Breast epithelium (tissue), 4 donors: ENCODE data around the gene SLC25A34. TPM values are rescaled to one million over a fixed set of nuclear protein-coding genes. Genes with fewer than 3 reads are reported as not detected.
"Not testable (repeated sequence)": the region's sequence is repeated elsewhere in the genome, so short reads cannot be mapped to it uniquely, and the experiment has no call there.

Source experiments
- DNase-seq, 2 donors: peaks; one replicate each; pipeline ENCODE4 v3.0.0-alpha.2; 2019; ENCODE audit warnings: low spot score in 2 of 2
- H3K27ac ChIP-seq, 2 donors: fragments of 200-600 bp; sonication (generic) in 1 of 2; one replicate each; pipeline ENCODE4 v1.5.1; 2016 to 2019; ENCODE audit warnings: mild to moderate bottlenecking in 1 of 2
- H3K27me3 ChIP-seq, 2 donors: fragments of 200-600 bp; sonication (generic) in 1 of 2; one replicate each; pipeline versions ENCODE4 v1.5.1 to v1.6.0; 2017 to 2019; ENCODE audit warnings: control low read depth in 1 of 2, mild to moderate bottlenecking in 1 of 2
- H3K36me3 ChIP-seq: fragments of 200-600 bp; one replicate; pipeline ENCODE4 v1.5.1; 2019
- H3K4me1 ChIP-seq, 2 donors: fragments of 200-600 bp; sonication (generic); one replicate each; pipeline ENCODE4 v1.5.1; 2016 to 2019; ENCODE audit warnings: control low read depth in 1 of 2
- H3K4me3 ChIP-seq, 3 donors: fragments of 200-600 bp; sonication (generic); 1 replicate in 2 of 3; 2 replicates in 1 of 3; pipeline ENCODE4 v1.5.1; 2016 to 2019; ENCODE audit warnings: mild to moderate bottlenecking in 3 of 3, moderate library complexity in 2 of 3
- H3K9me3 ChIP-seq, 2 donors: fragments of 200-600 bp; sonication (generic) in 1 of 2; one replicate each; pipeline ENCODE4 v1.5.1; 2016 to 2019; ENCODE audit warnings: control low read depth in 1 of 2
- POLR2A ChIP-seq: fragments of 450-650 bp; IDR thresholded peaks from one replicate; pipeline ENCODE4 v1.6.1; 2016; ENCODE audit warnings: antibody characterized with exemption, mild to moderate bottlenecking, moderate library complexity
- POLR2AphosphoS5 ChIP-seq, 3 donors: sonication (generic); formaldehyde crosslinking; IDR thresholded peaks; one replicate each; pipeline ENCODE4 v1.6.1; 2017; ENCODE audit warnings: antibody characterized with exemption in 3 of 3
- intact Hi-C: fragments of 100-400 bp; cut with DNase I; formaldehyde crosslinking; loops from one replicate; pipeline ENCODE4 v1.15.1; 2023; ENCODE audit warnings: low total_unique reads
- total RNA-seq, 3 donors: library from RNA; depleted of rRNA; stranded (reverse); fragments of >200 nt; gene quantifications; one replicate each; pipeline ENCODE4 v1.1.0, GENCODE V29; 2016
- TF ChIP-seq, protein P1 (sequence below), 3 donors: fragments of 450-650 bp; IDR thresholded peaks; one replicate each; pipeline ENCODE4 v1.5.1; 2016 to 2017; ENCODE audit warnings: antibody characterized with exemption in 3 of 3, mild to moderate bottlenecking in 3 of 3, moderate library complexity in 3 of 3

SLC25A34 gene
- total RNA-seq, 3 donors from 2014 or later, result 1.0 to 1.8 (median 1.3) TPM

DNA sequence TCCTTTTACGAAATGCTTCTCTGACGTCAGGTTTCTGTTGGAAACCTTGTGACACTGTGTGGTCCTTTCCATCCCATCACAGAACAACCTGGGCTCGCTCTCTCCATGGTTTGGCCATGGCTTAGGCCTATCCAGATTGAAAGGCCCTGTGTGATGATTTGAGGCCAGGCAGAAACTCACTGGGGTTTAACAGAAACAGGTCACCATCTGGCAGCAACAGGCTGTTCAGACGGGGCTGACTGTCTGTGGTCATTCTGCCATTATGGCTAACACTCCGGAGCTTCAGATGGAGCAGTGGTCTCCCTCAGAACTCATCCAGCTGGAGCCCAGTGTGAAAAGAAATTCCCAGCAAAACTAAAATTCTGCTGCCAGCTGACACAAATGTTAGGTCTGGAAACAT lies 42.7 kb upstream of the SLC25A34 start:
- H3K4me1 ChIP-seq, result no peaks in the 10 kb centered on the region

DNA sequence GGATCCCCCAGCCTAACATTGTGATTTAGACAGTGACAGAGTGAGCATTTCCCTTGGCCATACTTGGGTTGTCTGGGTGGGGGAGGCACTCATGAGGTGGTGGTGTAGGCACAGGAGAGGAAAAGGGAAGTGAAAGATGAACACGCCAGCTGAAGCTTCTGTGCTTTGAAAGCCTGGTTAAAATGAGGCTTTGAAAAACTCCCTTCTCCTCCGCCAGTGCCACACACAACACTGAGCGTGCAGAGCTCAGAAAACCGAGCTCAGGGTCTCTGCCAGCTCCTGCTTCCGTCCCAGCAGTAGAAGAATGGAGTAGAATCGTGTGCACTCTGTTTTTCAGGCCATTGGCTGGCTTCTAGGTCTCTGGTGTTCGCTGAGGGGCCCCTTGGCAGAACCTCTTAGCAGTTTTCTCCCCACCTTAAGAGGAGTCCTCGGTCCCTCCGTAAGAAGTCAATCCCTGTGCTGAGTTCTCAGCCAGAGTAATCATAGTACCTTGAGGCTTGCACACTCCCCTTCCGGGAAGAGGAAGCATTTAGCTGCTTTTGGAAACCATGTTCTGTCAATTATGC lies 39.0 kb upstream of the SLC25A34 start:
- no peaks in the 10 kb centered on the region for H3K4me1 ChIP-seq
- no peaks in the 10 kb centered on the region for H3K9me3 ChIP-seq
- DNase-seq, result no peak
- no peaks in the 10 kb centered on the region for H3K27me3 ChIP-seq
- TF ChIP-seq POLR2AphosphoS5 (IDR thresholded peaks at IDR 0.05), result no peak
- TF ChIP-seq, protein P1, sequence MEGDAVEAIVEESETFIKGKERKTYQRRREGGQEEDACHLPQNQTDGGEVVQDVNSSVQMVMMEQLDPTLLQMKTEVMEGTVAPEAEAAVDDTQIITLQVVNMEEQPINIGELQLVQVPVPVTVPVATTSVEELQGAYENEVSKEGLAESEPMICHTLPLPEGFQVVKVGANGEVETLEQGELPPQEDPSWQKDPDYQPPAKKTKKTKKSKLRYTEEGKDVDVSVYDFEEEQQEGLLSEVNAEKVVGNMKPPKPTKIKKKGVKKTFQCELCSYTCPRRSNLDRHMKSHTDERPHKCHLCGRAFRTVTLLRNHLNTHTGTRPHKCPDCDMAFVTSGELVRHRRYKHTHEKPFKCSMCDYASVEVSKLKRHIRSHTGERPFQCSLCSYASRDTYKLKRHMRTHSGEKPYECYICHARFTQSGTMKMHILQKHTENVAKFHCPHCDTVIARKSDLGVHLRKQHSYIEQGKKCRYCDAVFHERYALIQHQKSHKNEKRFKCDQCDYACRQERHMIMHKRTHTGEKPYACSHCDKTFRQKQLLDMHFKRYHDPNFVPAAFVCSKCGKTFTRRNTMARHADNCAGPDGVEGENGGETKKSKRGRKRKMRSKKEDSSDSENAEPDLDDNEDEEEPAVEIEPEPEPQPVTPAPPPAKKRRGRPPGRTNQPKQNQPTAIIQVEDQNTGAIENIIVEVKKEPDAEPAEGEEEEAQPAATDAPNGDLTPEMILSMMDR (IDR thresholded peaks at IDR 0.05), result no peak
- TF ChIP-seq POLR2A, result no peak
- H3K27ac ChIP-seq, result peak overlapping the region in 1 of 2 donors; percentile 23
- no peak overlapping the region for H3K4me3 ChIP-seq
- H3K36me3 ChIP-seq, result no peaks in the 10 kb centered on the region
- intact Hi-C loops, result no loop called here

More for the DNA sequence above, 42.7 kb upstream of the SLC25A34 start:
- H3K9me3 ChIP-seq, result no peaks in the 10 kb centered on the region
- H3K36me3 ChIP-seq, result no peaks in the 10 kb centered on the region
- intact Hi-C loops, result no loop called here
- no peak overlapping the region for H3K4me3 ChIP-seq
- no peak for DNase-seq
- H3K27me3 ChIP-seq, result no peaks in the 10 kb centered on the region
- TF ChIP-seq POLR2AphosphoS5 (IDR thresholded peaks at IDR 0.05) (no peak), POLR2A (no peak)
- TF ChIP-seq, protein P1 (IDR thresholded peaks at IDR 0.05), result no peak
- no peak overlapping the region for H3K27ac ChIP-seq

DNA sequence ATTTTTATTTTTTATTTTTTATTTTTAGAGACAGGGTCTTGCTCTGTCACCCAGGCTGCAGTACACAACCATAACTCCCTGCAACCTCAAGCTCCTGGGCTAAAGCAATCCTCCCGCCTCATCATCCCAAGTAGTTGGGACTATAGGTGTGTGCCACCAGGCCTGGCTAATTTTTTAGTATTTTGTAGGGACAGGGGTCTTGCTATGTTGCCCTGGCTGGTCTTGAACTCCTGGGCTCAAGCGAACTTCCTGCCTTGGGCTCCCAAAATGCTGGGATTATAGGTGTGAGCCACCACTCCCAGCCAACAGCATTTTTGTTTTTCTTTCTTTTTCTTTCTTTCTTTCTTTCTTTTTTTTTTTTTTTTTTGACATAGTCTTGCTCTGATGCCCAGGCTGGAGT lies 37.9 kb upstream of the SLC25A34 start:
- H3K4me1 ChIP-seq, result peaks cover 0 to 3% of the 10 kb centered on the region in 2 donors
- H3K36me3 ChIP-seq, result no peaks in the 10 kb centered on the region
- H3K9me3 ChIP-seq, result no peaks in the 10 kb centered on the region
- no peaks in the 10 kb centered on the region for H3K27me3 ChIP-seq
- TF ChIP-seq POLR2AphosphoS5 (IDR thresholded peaks at IDR 0.05), result no peak
- TF ChIP-seq, protein P1 (IDR thresholded peaks at IDR 0.05), result no peak
- TF ChIP-seq POLR2A, result no peak
- DNase-seq, result no peak
- no peak overlapping the region for H3K4me3 ChIP-seq
- H3K27ac ChIP-seq, result no peak overlapping the region
- intact Hi-C loops, result no loop called here

DNA sequence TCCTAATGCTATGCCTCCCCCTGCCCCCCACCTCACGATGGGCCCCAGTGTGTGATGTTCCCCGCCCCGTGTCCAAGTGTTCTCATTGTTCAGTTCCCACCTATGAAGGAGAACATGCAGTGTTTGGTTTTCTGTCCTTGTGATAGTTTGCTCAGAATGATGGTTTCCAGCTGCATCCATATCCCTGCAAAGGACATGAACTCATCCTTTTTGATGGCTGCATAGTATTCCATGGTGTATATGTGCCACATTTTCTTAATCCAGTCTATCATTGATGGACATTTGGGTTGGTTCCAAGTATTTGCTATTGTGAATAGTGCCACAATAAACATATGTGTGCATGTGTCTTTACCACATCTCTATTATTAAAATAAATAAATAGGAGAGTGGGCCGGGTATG lies 36.7 kb upstream of the SLC25A34 start:
- H3K4me3 ChIP-seq, H3K4me1 ChIP-seq: not testable (repeated sequence)

DNA sequence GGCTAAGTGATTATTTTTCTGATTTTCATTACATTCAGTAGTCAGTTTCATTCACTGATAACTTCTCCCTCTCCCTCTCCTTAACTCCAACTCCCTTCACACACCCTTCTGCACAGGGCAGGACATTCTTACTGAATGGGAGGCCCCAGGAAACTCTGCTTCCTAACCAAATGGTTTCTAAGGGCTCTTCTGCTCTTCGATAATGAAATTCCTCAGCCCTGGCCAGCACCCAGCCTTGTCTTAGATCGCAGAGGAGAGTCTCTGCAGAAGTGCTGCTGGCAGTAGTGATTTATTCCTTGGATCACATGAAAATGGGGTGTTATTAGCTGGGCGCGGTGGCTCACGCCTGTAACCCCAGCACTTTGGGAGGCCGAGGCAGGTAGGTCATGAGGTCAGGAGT lies 35.5 kb upstream of the SLC25A34 start:
- H3K27me3 ChIP-seq, result no peaks in the 10 kb centered on the region
- no peak overlapping the region for H3K4me3 ChIP-seq
- no peaks in the 10 kb centered on the region for H3K9me3 ChIP-seq
- H3K27ac ChIP-seq, result peak overlapping the region in 1 of 2 donors; percentile 14
- H3K36me3 ChIP-seq, result no peaks in the 10 kb centered on the region
- DNase-seq, result no peak
- H3K4me1 ChIP-seq, result peaks cover 0 to 5% of the 10 kb centered on the region in 2 donors
- intact Hi-C loops, result no loop called here
- TF ChIP-seq POLR2AphosphoS5 (IDR thresholded peaks at IDR 0.05), result no peak

More for the DNA sequence above, 36.7 kb upstream of the SLC25A34 start:
- intact Hi-C loops, H3K27me3 ChIP-seq, H3K36me3 ChIP-seq, H3K9me3 ChIP-seq, DNase-seq, H3K27ac ChIP-seq: not testable (repeated sequence)

DNA sequence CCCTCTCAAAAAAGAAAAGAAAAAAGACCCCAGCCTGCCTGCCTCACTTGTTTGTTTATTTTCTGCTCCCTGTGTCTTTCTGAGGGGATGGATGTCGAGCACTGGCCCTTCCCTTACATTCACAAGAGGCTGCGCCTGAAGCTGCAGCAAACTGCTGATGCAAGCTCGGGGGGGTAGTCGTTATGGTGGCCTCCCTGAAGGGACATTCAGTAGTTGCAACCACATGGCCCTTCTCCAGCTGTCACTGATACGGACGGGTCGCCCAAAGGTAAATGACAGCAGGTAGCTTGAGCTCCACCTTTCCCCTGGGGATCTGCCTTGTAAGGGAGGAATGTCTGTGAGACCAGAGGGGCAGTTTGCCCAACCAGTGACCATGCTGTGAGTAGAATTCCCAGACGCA lies 34.3 kb upstream of the SLC25A34 start:
- Histone ChIP-seq H3K27ac (peak overlapping the region; percentile 60 to 81), H3K9me3 (no peaks in the 10 kb centered on the region), H3K27me3 (no peaks in the 10 kb centered on the region), H3K4me3 (no peak overlapping the region), H3K36me3 (no peaks in the 10 kb centered on the region), H3K4me1 (peaks cover 0 to 5% of the 10 kb centered on the region in 2 donors)
- intact Hi-C loops, result no loop called here
- no peak for TF ChIP-seq POLR2A
- TF ChIP-seq, protein P1 (IDR thresholded peaks at IDR 0.05), result no peak
- TF ChIP-seq POLR2AphosphoS5 (IDR thresholded peaks at IDR 0.05), result no peak
- no peak for DNase-seq
